Measurements from ENCODE around the gene PIF1. TPM values are rescaled to one million over a fixed set of nuclear protein-coding genes. Genes with fewer than 3 reads are reported as not detected.

PIF1 gene
- total RNA-seq, 4 donors from 2014 or later, result 0.16 to 4.0 (median 2.5) TPM

DNA sequence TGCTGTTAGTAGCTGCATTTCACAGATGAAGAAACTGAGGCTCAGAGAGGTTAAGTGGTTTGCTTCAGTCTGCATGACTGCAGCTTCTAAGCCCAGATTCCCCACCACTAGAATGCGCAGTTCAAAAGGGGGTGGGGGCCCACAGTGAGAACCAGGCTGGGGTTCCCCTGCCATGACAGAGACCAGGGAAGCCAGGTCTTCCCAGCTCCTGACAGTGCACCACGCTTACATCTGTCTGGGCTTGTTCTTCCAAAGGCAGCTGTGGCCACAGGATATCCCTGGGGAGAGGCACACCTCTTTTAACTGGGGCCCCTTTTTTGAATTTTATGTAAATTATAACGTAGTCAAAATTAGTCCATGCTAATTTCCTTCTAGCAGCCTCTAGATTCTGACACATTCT, 21.6 kb upstream of the PIF1 start:
- TF ChIP-seq, protein P1, sequence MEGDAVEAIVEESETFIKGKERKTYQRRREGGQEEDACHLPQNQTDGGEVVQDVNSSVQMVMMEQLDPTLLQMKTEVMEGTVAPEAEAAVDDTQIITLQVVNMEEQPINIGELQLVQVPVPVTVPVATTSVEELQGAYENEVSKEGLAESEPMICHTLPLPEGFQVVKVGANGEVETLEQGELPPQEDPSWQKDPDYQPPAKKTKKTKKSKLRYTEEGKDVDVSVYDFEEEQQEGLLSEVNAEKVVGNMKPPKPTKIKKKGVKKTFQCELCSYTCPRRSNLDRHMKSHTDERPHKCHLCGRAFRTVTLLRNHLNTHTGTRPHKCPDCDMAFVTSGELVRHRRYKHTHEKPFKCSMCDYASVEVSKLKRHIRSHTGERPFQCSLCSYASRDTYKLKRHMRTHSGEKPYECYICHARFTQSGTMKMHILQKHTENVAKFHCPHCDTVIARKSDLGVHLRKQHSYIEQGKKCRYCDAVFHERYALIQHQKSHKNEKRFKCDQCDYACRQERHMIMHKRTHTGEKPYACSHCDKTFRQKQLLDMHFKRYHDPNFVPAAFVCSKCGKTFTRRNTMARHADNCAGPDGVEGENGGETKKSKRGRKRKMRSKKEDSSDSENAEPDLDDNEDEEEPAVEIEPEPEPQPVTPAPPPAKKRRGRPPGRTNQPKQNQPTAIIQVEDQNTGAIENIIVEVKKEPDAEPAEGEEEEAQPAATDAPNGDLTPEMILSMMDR (IDR thresholded peaks at IDR 0.05; ENCODE audit: low read depth), result no peak

DNA sequence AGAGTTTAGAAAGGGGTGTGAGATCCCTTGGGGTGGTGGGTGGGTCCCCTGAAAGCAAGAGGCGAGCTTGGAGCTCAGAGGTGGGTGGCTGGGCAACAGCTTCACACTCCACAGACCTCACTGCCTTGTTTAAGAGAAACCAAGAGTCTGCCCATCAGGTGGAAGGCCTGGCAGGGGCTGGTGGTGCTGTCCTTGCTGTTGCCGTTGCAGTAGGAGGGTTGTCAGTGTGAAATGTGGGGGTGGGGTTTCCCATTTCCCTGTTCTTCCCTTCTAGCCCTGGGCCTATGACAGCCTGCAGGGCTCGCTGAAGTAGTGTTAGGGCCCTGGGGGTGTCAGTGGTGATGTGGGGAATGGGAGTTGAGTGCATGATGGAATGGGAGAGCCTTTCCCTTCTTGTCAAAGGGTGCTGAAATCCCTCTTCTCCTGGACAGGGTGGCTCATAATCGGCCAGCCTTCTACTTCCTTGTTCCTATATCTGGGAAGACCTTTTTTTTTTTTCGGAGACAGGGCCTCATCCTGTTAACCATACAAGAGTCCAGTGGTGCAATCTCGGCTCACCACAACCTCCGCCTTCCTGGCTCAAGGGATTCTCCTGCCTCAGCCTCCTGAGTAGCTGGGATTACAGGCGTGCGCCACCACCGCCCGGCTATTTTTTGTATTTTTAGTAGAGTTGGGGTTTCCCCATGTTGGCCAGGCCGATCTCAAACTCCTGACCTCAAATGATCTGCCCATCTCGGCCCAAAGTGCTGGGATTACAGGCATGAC, 20.6 kb upstream of the PIF1 start:
- TF ChIP-seq, protein P1 (IDR thresholded peaks at IDR 0.05; ENCODE audit: low read depth), result no peak

DNA sequence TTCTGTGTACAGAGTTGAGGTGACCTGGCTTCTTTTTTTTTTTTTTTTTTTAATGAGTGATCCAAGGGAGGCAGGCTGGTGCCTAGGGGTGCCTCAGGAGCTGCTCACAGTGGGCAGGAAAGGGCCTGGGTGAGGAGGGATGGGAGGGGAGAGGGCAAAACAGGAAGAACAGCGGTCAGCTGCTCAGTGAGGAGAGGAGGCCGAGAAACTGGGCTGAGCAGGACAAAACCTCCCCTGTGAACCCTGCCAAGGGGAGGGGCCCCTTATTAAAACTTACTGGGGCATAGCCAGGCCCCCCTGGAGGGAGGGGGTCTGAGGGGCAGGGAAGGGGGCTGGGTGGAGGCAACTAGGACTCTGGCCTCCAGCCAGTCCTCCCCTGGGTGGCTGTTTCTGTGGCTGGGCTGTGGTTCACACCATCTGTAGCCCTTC, 19.8 kb upstream of the PIF1 start:
- TF ChIP-seq, protein P1 (IDR thresholded peaks at IDR 0.05; ENCODE audit: low read depth), result no peak

DNA sequence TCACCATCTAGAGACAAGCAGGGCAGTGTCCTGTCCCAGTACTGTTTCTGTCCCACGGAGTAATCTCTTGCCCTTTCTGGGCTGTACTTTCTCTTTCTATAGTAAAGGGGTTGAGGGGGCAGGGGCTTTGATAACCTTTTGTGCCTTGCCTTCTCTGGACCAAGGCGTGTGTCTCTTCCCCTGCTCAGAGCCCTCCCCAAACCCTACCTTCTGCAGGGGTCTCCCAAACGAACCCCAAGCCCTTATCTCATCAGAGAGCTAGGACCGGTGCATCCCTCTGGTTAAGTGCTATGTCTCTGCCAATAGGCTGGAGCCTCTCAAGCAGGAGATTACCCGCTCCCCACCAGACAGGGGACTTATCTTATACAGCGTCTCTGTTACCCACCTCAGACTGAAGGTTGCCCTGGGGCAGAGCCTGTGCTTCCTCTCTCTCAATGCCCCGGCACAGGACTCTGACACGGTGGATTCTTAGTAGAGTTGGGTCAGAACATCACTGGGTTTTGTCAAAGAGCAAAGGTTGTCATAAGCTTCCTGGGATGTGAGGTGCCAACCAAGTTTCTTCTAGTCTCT, 19.2 kb upstream of the PIF1 start:
- TF ChIP-seq, protein P1 (IDR thresholded peaks at IDR 0.05; ENCODE audit: low read depth), result no peak

GRCh38 chr15:64843991-64844390, 18.5 kb upstream of the PIF1 start:
- TF ChIP-seq, protein P1 (IDR thresholded peaks at IDR 0.05; ENCODE audit: low read depth), result no peak

GRCh38 chr15:64842986-64843561, 17.6 kb upstream of the PIF1 start:
- TF ChIP-seq, protein P1 (IDR thresholded peaks at IDR 0.05; ENCODE audit: low read depth), result no peak

All from subcutaneous adipose tissue (tissue), 4 donors.